ENCODE results near the gene DHRS13.
A peak's percentile ranks its signal among the peaks of the same experiment; 100 is the strongest.

GRCh38 chr17:28896884-28897768 is 5.8 kb downstream of the DHRS13 start, which contains the start of gene FLOT2:
- TF ChIP-seq CTCF (IDR thresholded peaks at IDR 0.05) (peak in 3 of 4 experiments; percentile 12 to 34 (median 27)), EP300 (IDR thresholded peaks at IDR 0.05) (peak in 2 of 4 donors; percentile 10 to 61), POLR2A (IDR thresholded peaks at IDR 0.05) (no peak), POLR2AphosphoS5 (IDR thresholded peaks at IDR 0.05) (peak in 2 of 4 donors; percentile 54 to 62)

All from sigmoid colon (tissue), 4 donors.